ENCODE measurements around the gene DENND10. TPM values are rescaled to one million over a fixed set of nuclear protein-coding genes. Genes with fewer than 3 reads are reported as not detected.
"Not testable (repeated sequence)": the region's sequence is repeated elsewhere in the genome, so short reads cannot be mapped to it uniquely, and the experiment has no call there.

The DENND10 gene
- total RNA-seq, 1 donor from 2014 or later: 42.2 TPM

- Histone ChIP-seq H3K36me3 (peaks cover 0 to 7% of the 10 kb centered on the region in 2 donors), H3K9me3 (no peaks in the 10 kb centered on the region), H3K27me3 (no peaks in the 10 kb centered on the region), H3K4me3 (peak overlapping the region; percentile 81 to 87), H3K4me1 (peaks cover 23% of the 10 kb centered on the region), H3K27ac (no peak overlapping the region)
- TF ChIP-seq POLR2AphosphoS5 (IDR thresholded peaks at IDR 0.05; ENCODE audit: insufficient read depth in 1 of 2, low read depth in 1 of 2) (no peak), CTCF (IDR thresholded peaks at IDR 0.05) (no peak), POLR2A (IDR thresholded peaks at IDR 0.05) (no peak)
- intact Hi-C loops (cut with DNase I): no loop called here
- DNase-seq (ENCODE audit: extremely low spot score in 2 of 2): no peak
These were observed 1.2 kb downstream of the DENND10 start for GRCh38 chr10:119105155-119105554.

GRCh38 chr10:119105899-119106298 is 2.0 kb downstream of the DENND10 start:
- H3K9me3 ChIP-seq; H3K4me3 ChIP-seq; DNase-seq (ENCODE audit: extremely low spot score in 2 of 2); H3K27me3 ChIP-seq; H3K27ac ChIP-seq; intact Hi-C loops (cut with DNase I): not testable (repeated sequence)
- H3K4me1 ChIP-seq: peaks cover 19% of the 10 kb centered on the region
- H3K36me3 ChIP-seq: peaks cover 0 to 13% of the 10 kb centered on the region in 2 donors

GRCh38 chr10:119107106-119107505 is 3.2 kb downstream of the DENND10 start:
- Histone ChIP-seq H3K36me3 (peaks cover 0 to 22% of the 10 kb centered on the region in 2 donors), H3K4me1 (peaks cover 19% of the 10 kb centered on the region)
- H3K27ac ChIP-seq; DNase-seq (ENCODE audit: extremely low spot score in 2 of 2); H3K9me3 ChIP-seq; H3K27me3 ChIP-seq; intact Hi-C loops (cut with DNase I); H3K4me3 ChIP-seq: not testable (repeated sequence)

- intact Hi-C loops (cut with DNase I); H3K4me3 ChIP-seq; H3K9me3 ChIP-seq; H3K27ac ChIP-seq; DNase-seq (ENCODE audit: extremely low spot score in 2 of 2); H3K27me3 ChIP-seq: not testable (repeated sequence)
- H3K36me3 ChIP-seq: peaks cover 0 to 29% of the 10 kb centered on the region in 2 donors
- H3K4me1 ChIP-seq: peaks cover 19% of the 10 kb centered on the region
These were observed 3.9 kb downstream of the DENND10 start for GRCh38 chr10:119107771-119108170.

- Histone ChIP-seq H3K27ac (no peak overlapping the region), H3K36me3 (peaks cover 0 to 42% of the 10 kb centered on the region in 2 donors), H3K9me3 (no peaks in the 10 kb centered on the region)
These were observed 8.1 kb downstream of the DENND10 start for GRCh38 chr10:119112056-119112455.

GRCh38 chr10:119113751-119114732 is 10.1 kb downstream of the DENND10 start:
- intact Hi-C loops (cut with DNase I): no loop called here
- H3K27ac ChIP-seq: peak overlapping the region; percentile 46
- peaks cover 0 to 54% of the 10 kb centered on the region in 2 donors for H3K36me3 ChIP-seq
- TF ChIP-seq POLR2A (IDR thresholded peaks at IDR 0.05) (no peak), CTCF (IDR thresholded peaks at IDR 0.05) (no peak), POLR2AphosphoS5 (IDR thresholded peaks at IDR 0.05; ENCODE audit: insufficient read depth in 1 of 2, low read depth in 1 of 2) (no peak)
- DNase-seq (ENCODE audit: extremely low spot score in 2 of 2): no peak
- no peaks in the 10 kb centered on the region for H3K27me3 ChIP-seq
- peaks cover 4% of the 10 kb centered on the region for H3K4me1 ChIP-seq
- H3K9me3 ChIP-seq: no peaks in the 10 kb centered on the region
- no peak overlapping the region for H3K4me3 ChIP-seq

More at GRCh38 chr10:119112056-119112455, 8.1 kb downstream of the DENND10 start:
- H3K4me1 ChIP-seq: peaks cover 4% of the 10 kb centered on the region
- no peak for DNase-seq (ENCODE audit: extremely low spot score in 2 of 2)
- intact Hi-C loops (cut with DNase I): no loop called here
- no peak overlapping the region for H3K4me3 ChIP-seq
- H3K27me3 ChIP-seq: no peaks in the 10 kb centered on the region
- no peak for TF ChIP-seq POLR2A (IDR thresholded peaks at IDR 0.05)
- no peak for TF ChIP-seq CTCF (IDR thresholded peaks at IDR 0.05)
- TF ChIP-seq POLR2AphosphoS5 (IDR thresholded peaks at IDR 0.05; ENCODE audit: insufficient read depth in 1 of 2, low read depth in 1 of 2): no peak
